GM23338 (cell line): ENCODE results near the gene GSS.

Source experiments
- EZH2 ChIP-seq: fragments of 200-600 bp; sonication (generic); IDR thresholded peaks from one replicate; pipeline ENCODE4 v1.8.0; 2017; ENCODE audit warnings: antibody characterized with exemption, mild to moderate bottlenecking, low read depth; ENCODE audit not compliant: unreplicated experiment
- EZH2phosphoT487 ChIP-seq: fragments of 200-600 bp; sonication (generic); IDR thresholded peaks from one replicate; pipeline ENCODE4 v1.8.1; 2018; ENCODE audit warnings: antibody characterized with exemption; ENCODE audit not compliant: unreplicated experiment
- POLR2AphosphoS5 ChIP-seq: IDR thresholded peaks from 2 replicates; pipeline ENCODE4 v1.6.1; 2016; ENCODE audit warnings: antibody characterized with exemption, low read depth
- REST ChIP-seq: IDR thresholded peaks from one replicate; pipeline ENCODE4 v1.6.1; 2018; ENCODE audit warnings: antibody characterized with exemption; ENCODE audit not compliant: unreplicated experiment
- TF ChIP-seq, protein P1 (sequence below), 2 experiments: fragments of 200-600 bp in 1 of 2; sonication (generic) in 1 of 2; conservative IDR thresholded peaks; 2 replicates each; pipeline versions ENCODE4 v1.5.1 to v1.6.1; 2016 to 2017; ENCODE audit warnings: antibody characterized with exemption in 2 of 2, low read depth in 2 of 2, mild to moderate bottlenecking in 2 of 2, moderate library complexity in 1 of 2
- TF ChIP-seq, protein P2 (sequence below): IDR thresholded peaks from 2 replicates; pipeline ENCODE4 v1.6.1; 2016; ENCODE audit warnings: antibody characterized with exemption

DNA sequence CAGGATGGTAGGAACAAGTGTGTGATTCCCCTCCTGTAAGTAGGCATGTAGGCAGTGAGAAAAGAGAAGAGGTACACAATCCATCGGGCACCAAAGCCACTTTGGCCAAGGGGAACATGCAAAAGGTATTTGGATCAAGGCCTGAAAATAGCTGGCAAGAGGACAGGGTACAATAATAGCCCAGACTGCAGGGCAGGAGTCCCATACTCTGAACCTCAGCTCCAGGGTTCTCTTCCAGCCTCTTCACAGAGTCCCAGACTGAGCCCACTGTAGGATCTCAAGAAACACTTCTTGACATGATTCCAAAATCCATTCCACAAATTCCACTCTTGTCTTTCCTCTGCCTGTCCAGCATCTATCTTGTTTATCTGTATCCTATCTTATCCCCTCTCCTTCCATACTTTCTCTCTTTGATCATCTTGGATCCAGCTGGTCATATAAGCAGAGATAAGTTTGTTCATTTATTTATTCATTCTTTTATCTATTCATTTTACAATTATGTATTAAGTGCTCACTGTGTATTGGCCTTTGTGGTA is 59.5 kb downstream of the GSS start:
- TF ChIP-seq EZH2 (no peak), REST (no peak), POLR2AphosphoS5 (no peak), EZH2phosphoT487 (no peak)
- TF ChIP-seq, protein P1, sequence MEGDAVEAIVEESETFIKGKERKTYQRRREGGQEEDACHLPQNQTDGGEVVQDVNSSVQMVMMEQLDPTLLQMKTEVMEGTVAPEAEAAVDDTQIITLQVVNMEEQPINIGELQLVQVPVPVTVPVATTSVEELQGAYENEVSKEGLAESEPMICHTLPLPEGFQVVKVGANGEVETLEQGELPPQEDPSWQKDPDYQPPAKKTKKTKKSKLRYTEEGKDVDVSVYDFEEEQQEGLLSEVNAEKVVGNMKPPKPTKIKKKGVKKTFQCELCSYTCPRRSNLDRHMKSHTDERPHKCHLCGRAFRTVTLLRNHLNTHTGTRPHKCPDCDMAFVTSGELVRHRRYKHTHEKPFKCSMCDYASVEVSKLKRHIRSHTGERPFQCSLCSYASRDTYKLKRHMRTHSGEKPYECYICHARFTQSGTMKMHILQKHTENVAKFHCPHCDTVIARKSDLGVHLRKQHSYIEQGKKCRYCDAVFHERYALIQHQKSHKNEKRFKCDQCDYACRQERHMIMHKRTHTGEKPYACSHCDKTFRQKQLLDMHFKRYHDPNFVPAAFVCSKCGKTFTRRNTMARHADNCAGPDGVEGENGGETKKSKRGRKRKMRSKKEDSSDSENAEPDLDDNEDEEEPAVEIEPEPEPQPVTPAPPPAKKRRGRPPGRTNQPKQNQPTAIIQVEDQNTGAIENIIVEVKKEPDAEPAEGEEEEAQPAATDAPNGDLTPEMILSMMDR (conservative IDR thresholded peaks at IDR 0.05; ENCODE audit: low read depth in 2 of 2), result no peak
- TF ChIP-seq, protein P2, sequence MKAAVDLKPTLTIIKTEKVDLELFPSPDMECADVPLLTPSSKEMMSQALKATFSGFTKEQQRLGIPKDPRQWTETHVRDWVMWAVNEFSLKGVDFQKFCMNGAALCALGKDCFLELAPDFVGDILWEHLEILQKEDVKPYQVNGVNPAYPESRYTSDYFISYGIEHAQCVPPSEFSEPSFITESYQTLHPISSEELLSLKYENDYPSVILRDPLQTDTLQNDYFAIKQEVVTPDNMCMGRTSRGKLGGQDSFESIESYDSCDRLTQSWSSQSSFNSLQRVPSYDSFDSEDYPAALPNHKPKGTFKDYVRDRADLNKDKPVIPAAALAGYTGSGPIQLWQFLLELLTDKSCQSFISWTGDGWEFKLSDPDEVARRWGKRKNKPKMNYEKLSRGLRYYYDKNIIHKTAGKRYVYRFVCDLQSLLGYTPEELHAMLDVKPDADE, result no peak
